Epithelial cell of esophagus (primary cell): Measurements from ENCODE around the gene ZFP36.

Experiments
- DNase-seq: peaks from one replicate; pipeline ENCODE4 v3.0.0; 2010; ENCODE audit warnings: low read depth
- H3K4me3 ChIP-seq: 2 replicates; pipeline ENCODE4 v1.5.1; 2011; ENCODE audit warnings: mild to moderate bottlenecking, low read length, control low read depth
- CTCF ChIP-seq: IDR thresholded peaks from 2 replicates; pipeline ENCODE4 v1.5.1; 2011; ENCODE audit warnings: low read depth, mild to moderate bottlenecking, low read length, control low read depth, inconsistent platforms; ENCODE audit not compliant: insufficient read depth; ENCODE audit errors: missing control alignments

Gene ZFP36

GRCh38 chr19:39402346-39403300 lies 4.0 kb upstream of the ZFP36 start:
- DNase-seq, result peak; percentile 92
- TF ChIP-seq CTCF, result no peak
- H3K4me3 ChIP-seq, result peak overlapping the region; percentile 39

- H3K4me3 ChIP-seq, result peak overlapping the region; percentile 41
- peak; percentile 97 for DNase-seq
- no peak for TF ChIP-seq CTCF
Measured at GRCh38 chr19:39403331-39404312, 3.0 kb upstream of the ZFP36 start.

- H3K4me3 ChIP-seq, result peak overlapping the region; percentile 98
- no peak for TF ChIP-seq CTCF
- no peak for DNase-seq
Measured at GRCh38 chr19:39405261-39405957, 1.2 kb upstream of the ZFP36 start.

- peak; percentile 65 for DNase-seq
- peak overlapping the region; percentile 98 for H3K4me3 ChIP-seq
- TF ChIP-seq CTCF, result no peak
Measured at GRCh38 chr19:39405958-39406655, 540 bp upstream of the ZFP36 start.

GRCh38 chr19:39407410-39407659 lies 688 bp downstream of the ZFP36 start:
- no peak for TF ChIP-seq CTCF
- no peak for DNase-seq
- H3K4me3 ChIP-seq, result peak overlapping the region; percentile 98
